Measurements from ENCODE around the gene ACER1.

ACER1 gene

DNA sequence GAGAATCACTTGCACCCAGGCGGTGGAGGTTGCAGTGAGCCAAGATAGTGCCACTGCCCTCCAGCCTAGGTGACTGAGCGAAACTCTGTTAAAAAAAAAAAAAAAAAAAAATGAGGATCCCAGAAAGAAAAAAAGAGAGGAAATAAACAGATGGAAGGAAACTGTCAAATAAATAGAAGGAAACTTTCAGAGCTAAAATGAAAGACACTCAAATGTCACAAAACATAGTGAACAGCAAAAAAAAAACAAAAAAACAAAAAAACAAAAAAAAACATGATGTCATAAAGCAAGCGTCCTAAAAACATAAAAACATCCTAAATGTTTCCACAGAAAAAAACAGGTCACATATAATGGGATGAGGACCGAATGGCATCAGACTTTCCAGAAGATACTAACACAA, 68.6 kb downstream of the ACER1 start:
- ATAC-seq: no peak

GRCh38 chr19:6263735-6264444, 69.5 kb downstream of the ACER1 start:
- ATAC-seq: no peak

- no peak for ATAC-seq
Observed at GRCh38 chr19:6263306-6263705, 70.1 kb downstream of the ACER1 start.

GRCh38 chr19:6262519-6262918, 70.9 kb downstream of the ACER1 start:
- no peak for ATAC-seq

DNA sequence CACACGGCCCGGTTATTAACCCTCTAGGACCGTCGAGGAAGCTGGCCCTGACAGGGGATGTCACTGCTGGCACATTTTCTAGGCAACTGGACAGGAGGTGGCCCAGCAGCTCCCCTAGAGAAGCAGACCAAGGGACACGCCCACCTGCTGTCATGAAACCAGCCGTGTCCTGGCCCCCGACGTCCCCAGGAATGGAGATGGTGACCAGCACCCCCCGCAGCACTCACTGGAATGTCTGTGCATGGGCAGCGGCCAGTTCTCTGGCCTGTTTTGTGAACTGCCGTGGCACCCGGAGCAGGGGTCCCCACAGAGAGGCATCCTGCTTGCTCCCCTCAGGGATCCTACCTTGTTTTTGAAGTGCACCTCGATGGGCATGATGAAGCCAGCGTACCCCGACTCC, 71.5 kb downstream of the ACER1 start:
- no peak for ATAC-seq

DNA sequence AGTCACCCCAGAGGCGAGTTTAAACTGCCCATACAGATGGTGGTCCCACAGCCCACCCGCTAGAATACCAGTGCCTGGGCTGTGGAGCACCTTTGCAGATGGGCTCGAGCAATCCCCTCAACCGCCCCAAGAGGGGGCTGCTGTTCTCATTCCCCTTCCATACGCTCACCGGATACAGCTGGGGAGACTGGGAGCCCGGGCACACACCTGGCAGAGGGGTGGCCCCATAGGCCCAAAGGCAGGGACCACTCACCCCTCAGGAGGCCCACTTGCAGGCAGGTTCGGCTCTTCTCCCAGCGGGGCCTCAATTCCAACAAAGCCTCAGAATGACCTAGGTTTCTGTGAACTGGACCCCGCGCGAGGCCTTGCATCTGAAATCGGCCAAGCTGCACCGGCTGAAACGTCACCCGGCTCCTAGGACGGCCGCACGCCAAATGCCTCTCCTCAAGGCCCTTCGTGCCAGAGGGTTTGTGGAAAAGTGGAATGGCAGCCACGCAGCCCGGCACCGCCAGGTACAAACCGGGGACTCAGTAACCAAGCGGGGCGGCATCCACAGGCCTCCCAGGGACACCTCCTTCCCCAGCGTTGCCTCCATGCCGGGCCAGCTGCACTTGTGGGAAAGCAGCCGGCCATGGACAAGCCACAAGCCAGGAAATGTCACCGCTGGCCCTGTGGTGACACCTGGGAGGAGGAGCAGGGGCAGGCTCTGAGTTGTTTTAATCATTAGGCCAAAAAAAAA, 72.3 kb downstream of the ACER1 start:
- ATAC-seq: peak; percentile 38 to 44

GRCh38 chr19:6260376-6260775, 73.0 kb downstream of the ACER1 start:
- ATAC-seq: no peak

DNA sequence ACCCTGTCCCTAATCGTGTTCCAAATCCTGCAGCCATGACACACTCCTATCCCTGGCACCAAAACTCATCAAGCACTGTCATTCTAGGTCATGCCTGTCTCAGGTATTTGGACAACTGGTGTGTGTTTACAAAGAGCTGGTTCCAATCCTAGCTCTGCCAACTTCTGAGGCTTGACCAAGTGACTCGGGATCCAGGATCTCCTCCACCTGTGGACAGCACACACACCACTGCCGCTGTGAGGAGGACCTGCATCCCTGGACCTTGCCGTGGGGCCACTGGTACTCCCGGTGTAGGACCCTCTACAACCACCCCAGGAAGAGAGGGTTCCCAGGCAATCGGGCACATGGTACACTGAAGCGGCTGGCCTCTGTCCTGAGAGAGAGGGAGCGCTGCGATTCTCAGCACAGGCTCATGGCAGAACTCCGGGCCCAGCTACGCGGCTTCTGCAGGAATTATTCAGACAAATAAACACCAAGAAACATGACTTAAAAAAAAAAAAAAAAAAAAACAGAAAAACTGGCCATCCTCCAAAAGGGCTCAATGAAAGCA, 74.0 kb downstream of the ACER1 start:
- ATAC-seq: no peak

- ATAC-seq: no peak
Observed at GRCh38 chr19:6258812-6259311, 74.5 kb downstream of the ACER1 start.

Measured in activated CD4-positive, CD25-positive, alpha-beta regulatory T cell treated with anti-CD3 and anti-CD28 coated beads, Interleukin-2, amount 50 U/mL, for 24 hours (primary cell).